Peyer's patch (tissue), 4 donors: Measurements from ENCODE around the gene STXBP1. TPM values are rescaled to one million over a fixed set of nuclear protein-coding genes. Genes with fewer than 3 reads are reported as not detected.

Source experiments
- DNase-seq, 3 donors: peaks; one replicate each; pipeline ENCODE4 v3.0.0-alpha.2; 2017 to 2019
- H3K27ac ChIP-seq, 4 donors: fragments of 200-600 bp; sonication (generic); one replicate each; pipeline ENCODE4 v1.5.1; 2016 to 2019
- H3K27me3 ChIP-seq, 2 donors: fragments of 200-600 bp; sonication (generic); one replicate each; pipeline ENCODE4 v1.5.1; 2019
- H3K36me3 ChIP-seq, 3 donors: fragments of 200-600 bp; sonication (generic); one replicate each; pipeline ENCODE4 v1.5.1; 2016 to 2019
- H3K4me1 ChIP-seq, 4 donors: fragments of 200-600 bp; sonication (generic); one replicate each; pipeline ENCODE4 v1.5.1; 2016 to 2019
- H3K4me3 ChIP-seq, 4 donors: fragments of 200-600 bp; sonication (generic); 1 replicate in 3 of 4; 2 replicates in 1 of 4; pipeline ENCODE4 v1.5.1; 2016 to 2019; ENCODE audit warnings: mild to moderate bottlenecking in 1 of 4
- H3K9me3 ChIP-seq, 4 donors: fragments of 200-600 bp; sonication (generic); one replicate each; pipeline ENCODE4 v1.5.1; 2016 to 2019; ENCODE audit warnings: mild to moderate bottlenecking in 1 of 4
- POLR2A ChIP-seq, 2 donors: fragments of 450-650 bp; IDR thresholded peaks; one replicate each; pipeline ENCODE4 v1.5.1; 2017; ENCODE audit warnings: antibody characterized with exemption in 2 of 2, mild to moderate bottlenecking in 2 of 2, moderate library complexity in 2 of 2
- total RNA-seq, 4 donors: library from RNA; depleted of rRNA; stranded (reverse); fragments of >200 nt; gene quantifications; one replicate each; pipeline ENCODE4 v1.1.0, GENCODE V29; 2016
- TF ChIP-seq, protein P1 (sequence below), 6 experiments: fragments of 450-650 bp in 4 of 6; fragments of 200-600 bp in 2 of 6; sonication (generic) in 1 of 6; IDR thresholded peaks; one replicate each; pipeline ENCODE4 v1.5.1; 2017 to 2019; ENCODE audit warnings: antibody characterized with exemption in 6 of 6, mild to moderate bottlenecking in 3 of 6, moderate library complexity in 1 of 6

Gene STXBP1
- total RNA-seq, 4 donors from 2014 or later = 4.4 to 90.8 (median 12.6) TPM

DNA sequence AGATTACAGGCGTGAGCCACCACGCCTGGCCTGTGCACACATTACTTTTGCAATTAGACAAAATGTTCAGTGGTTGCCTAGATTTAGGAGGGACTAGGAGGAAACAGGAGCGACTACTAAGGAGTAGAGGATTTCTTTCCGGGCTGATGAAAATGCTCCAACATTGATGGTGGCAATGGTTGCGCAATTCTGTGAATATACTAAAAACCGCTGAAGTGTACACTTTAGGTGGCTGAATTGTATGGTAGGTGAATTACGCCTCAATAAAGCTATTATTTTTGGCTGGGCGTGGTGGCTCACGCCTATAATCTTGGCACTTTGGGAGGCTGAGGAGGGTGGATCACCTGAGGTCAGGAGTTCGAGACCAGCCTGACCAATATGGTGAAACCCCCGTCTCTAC is 46.8 kb upstream of the STXBP1 start:
- TF ChIP-seq, protein P1, sequence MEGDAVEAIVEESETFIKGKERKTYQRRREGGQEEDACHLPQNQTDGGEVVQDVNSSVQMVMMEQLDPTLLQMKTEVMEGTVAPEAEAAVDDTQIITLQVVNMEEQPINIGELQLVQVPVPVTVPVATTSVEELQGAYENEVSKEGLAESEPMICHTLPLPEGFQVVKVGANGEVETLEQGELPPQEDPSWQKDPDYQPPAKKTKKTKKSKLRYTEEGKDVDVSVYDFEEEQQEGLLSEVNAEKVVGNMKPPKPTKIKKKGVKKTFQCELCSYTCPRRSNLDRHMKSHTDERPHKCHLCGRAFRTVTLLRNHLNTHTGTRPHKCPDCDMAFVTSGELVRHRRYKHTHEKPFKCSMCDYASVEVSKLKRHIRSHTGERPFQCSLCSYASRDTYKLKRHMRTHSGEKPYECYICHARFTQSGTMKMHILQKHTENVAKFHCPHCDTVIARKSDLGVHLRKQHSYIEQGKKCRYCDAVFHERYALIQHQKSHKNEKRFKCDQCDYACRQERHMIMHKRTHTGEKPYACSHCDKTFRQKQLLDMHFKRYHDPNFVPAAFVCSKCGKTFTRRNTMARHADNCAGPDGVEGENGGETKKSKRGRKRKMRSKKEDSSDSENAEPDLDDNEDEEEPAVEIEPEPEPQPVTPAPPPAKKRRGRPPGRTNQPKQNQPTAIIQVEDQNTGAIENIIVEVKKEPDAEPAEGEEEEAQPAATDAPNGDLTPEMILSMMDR (IDR thresholded peaks at IDR 0.05) = no peak
- no peak for TF ChIP-seq POLR2A (IDR thresholded peaks at IDR 0.05)
- Histone ChIP-seq H3K36me3 (peaks cover 0 to 13% (median 0%) of the 10 kb centered on the region in 3 donors), H3K9me3 (no peaks in the 10 kb centered on the region), H3K27me3 (no peaks in the 10 kb centered on the region), H3K27ac (peak overlapping the region in 1 of 4 donors; percentile 36), H3K4me1 (peaks cover 11 to 69% (median 14%) of the 10 kb centered on the region in 4 donors), H3K4me3 (no peak overlapping the region)
- no peak for DNase-seq

DNA sequence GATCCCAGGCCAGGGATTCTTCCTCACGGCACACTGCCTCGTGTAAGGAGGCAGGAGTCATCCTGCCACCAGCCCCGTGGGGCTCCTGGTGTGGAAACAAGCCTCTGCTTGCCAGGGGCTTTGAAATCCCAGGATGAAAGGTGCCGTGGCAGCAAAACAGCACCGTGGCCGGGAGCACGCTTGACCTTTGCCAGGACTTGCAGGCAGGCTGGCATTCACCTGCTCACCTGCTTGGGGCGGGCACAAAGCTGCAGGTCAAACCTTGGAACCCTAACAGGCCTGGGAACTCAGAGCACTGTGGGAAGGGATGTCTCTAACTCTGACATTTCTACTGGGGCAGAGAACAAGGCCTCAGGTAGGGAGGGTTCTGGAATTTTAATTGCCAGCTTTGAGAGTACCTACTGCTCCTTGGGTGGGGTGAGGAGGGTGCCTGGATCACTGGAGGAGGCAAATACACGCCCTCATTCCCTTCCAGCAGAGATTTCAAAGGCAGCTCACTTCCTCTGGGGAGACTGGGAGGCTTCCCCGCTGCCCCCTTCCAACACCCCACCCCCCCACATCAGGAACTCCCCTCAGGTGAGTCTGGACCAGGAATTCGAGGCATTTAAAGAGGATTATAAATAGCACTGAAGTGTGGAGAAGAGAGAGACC is 45.6 kb upstream of the STXBP1 start:
- DNase-seq = peak in 2 of 3 donors; percentile 78 to 82
- peak overlapping the region in 3 of 4 donors; percentile 66 to 90 (median 72) for H3K4me3 ChIP-seq

DNA sequence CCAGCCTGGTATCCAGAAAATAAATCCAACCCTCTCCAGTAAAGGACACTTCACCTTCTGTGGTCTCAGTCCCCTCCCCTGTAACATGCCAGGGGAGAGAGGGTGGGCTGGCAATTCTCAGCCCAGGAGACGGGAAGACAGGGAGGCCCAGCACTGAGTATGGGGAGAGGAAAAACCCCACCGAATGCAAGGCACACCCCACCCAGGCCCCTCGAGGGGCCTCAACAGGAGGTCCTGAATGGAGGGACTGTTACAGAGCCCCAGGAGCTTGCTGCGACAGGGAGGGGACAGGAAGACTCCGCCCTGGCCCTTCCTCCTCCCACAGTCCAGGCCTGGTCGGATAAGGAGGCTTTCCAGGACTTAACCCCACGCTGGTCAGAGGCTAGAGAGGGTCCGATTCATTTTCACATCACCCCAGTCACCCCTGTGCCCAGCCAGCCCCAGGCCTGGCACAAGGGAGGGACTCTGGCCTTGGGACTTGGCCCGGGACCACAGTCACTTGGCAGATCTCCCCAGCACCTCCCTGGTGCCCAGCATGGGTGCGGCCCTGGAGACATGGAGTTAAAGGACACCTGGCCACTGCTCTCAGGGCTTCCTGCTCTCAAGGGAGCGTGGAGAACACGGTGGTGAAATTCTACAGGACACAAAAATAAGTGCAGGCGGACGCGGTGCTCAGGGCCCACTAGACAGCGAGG is 44.9 kb upstream of the STXBP1 start:
- H3K4me3 ChIP-seq = peak overlapping the region; percentile 66 to 90 (median 80)
- H3K27me3 ChIP-seq = no peaks in the 10 kb centered on the region
- H3K36me3 ChIP-seq = peaks cover 0 to 3% (median 0%) of the 10 kb centered on the region in 3 donors
- DNase-seq = peak in 2 of 3 donors; percentile 87 to 92
- H3K4me1 ChIP-seq = peaks cover 9 to 49% (median 14%) of the 10 kb centered on the region in 4 donors
- TF ChIP-seq, protein P1 (IDR thresholded peaks at IDR 0.05) = no peak
- TF ChIP-seq POLR2A (IDR thresholded peaks at IDR 0.05) = peak; percentile 83 to 87
- no peaks in the 10 kb centered on the region for H3K9me3 ChIP-seq
- peak overlapping the region; percentile 76 to 99 (median 90) for H3K27ac ChIP-seq

More for the DNA sequence above, 45.6 kb upstream of the STXBP1 start:
- Histone ChIP-seq H3K9me3 (no peaks in the 10 kb centered on the region), H3K27me3 (no peaks in the 10 kb centered on the region), H3K4me1 (peaks cover 11 to 56% (median 16%) of the 10 kb centered on the region in 4 donors), H3K27ac (peak overlapping the region; percentile 76 to 99 (median 90)), H3K36me3 (peaks cover 0 to 3% (median 0%) of the 10 kb centered on the region in 3 donors)
- peak in 1 of 2 donors; percentile 57 for TF ChIP-seq POLR2A (IDR thresholded peaks at IDR 0.05)
- TF ChIP-seq, protein P1 (IDR thresholded peaks at IDR 0.05) = no peak

DNA sequence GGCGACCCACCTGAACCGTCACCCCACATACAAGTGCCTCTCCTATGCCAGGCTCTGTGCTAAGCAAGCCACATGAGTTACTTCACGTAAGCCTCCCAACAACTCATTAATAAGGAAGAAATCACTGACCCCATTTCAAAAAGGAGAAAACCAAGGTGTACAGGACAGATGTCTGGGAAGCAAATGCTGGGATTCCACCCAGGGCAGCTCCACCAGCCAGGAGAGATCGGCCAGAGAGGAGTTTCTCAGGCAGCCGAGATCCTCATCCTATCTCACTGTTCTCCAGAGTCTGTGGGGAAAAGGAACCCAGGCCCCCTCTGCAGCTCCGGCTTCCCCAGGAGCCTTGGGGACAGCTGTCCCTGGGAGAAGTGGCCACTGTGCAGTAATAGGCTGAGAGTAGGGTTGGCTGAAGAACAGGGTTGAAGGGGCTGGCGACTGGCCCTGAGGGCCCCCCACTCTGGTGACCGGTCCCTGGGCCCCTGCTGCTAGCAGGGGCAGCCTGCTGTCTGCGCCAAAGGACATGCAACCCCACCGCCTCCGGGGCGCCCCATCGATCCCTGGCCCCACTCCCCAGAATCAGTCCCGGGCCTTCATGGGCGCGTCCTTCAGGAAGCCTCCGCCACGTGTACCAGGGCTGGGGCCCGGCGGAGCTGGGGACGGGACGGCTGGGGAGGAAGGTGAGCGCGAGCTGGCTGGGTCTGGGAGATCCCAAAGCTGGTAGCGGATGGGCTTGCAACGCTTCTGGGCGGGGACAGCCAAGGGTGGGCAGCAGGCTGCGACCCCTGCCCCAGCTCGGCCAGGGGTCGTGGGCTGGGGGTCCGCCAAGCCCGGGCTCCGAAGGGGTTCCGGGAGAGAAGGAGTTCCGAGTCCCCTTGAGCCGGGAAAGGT is 44.1 kb upstream of the STXBP1 start:
- TF ChIP-seq, protein P1 (IDR thresholded peaks at IDR 0.05) = no peak
- no peak for TF ChIP-seq POLR2A (IDR thresholded peaks at IDR 0.05)
- Histone ChIP-seq H3K4me1 (peaks cover 7 to 48% (median 13%) of the 10 kb centered on the region in 4 donors), H3K27me3 (no peaks in the 10 kb centered on the region), H3K4me3 (peak overlapping the region; percentile 66 to 90 (median 80)), H3K9me3 (no peaks in the 10 kb centered on the region), H3K27ac (peak overlapping the region; percentile 76 to 99 (median 90)), H3K36me3 (peaks cover 0 to 3% (median 0%) of the 10 kb centered on the region in 3 donors)
- DNase-seq = peak in 1 of 3 donors; percentile 69

DNA sequence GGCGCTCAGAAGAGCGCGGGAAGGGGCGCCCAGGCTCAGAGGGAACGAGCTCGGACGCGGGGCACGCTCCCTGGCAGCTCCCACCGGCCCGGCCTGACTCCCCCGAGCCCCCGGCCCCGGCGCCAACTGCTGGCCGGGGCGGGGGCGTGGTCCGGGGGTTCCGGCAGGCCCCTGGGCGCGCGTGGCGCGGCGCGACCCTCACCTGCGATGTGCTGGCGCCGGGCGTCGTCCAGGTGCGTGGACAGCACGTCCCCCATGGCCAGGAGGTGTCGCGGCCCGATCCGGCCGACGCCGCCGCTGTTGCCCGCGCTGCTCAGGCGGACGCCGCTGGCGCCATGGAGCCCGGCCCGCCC is 43.5 kb upstream of the STXBP1 start:
- peaks cover 7 to 48% (median 13%) of the 10 kb centered on the region in 4 donors for H3K4me1 ChIP-seq
- no peaks in the 10 kb centered on the region for H3K27me3 ChIP-seq
- TF ChIP-seq, protein P1 (IDR thresholded peaks at IDR 0.05) = peak in 2 of 6 experiments; percentile 9 to 19
- TF ChIP-seq POLR2A (IDR thresholded peaks at IDR 0.05) = peak in 1 of 2 donors; percentile 69
- H3K9me3 ChIP-seq = no peaks in the 10 kb centered on the region
- peak overlapping the region; percentile 76 to 99 (median 90) for H3K27ac ChIP-seq
- DNase-seq = no peak
- H3K4me3 ChIP-seq = peak overlapping the region; percentile 66 to 90 (median 80)
- H3K36me3 ChIP-seq = peaks cover 0 to 3% (median 0%) of the 10 kb centered on the region in 3 donors
